Stimulated activated CD4-positive, alpha-beta T cell treated with anti-CD3 and anti-CD28 coated beads, Interleukin-1b, Interleukin-23, amount 100 ng/mL, for 1 hour (primary cell): Measurements from ENCODE around the gene EVC.
"Not testable (repeated sequence)": the region's sequence is repeated elsewhere in the genome, so short reads cannot be mapped to it uniquely, and the experiment has no call there.

Source experiments
- DNase-seq, 2 donors: peaks; one replicate each; pipeline ENCODE4 v3.0.0-alpha.2; 2020; ENCODE audit warnings: low read depth in 2 of 2

Gene EVC

GRCh38 chr4:5785806-5786680 is 75.0 kb downstream of the EVC start:
- DNase-seq: no peak

GRCh38 chr4:5787311-5787710 is 76.3 kb downstream of the EVC start:
- no peak for DNase-seq

- DNase-seq: no peak
Measured at GRCh38 chr4:5788144-5788543, 77.1 kb downstream of the EVC start.

- no peak for DNase-seq
Measured at GRCh38 chr4:5789141-5789540, 78.1 kb downstream of the EVC start.

GRCh38 chr4:5790546-5790857 is 79.5 kb downstream of the EVC start:
- no peak for DNase-seq

GRCh38 chr4:5791654-5792053 is 80.7 kb downstream of the EVC start:
- no peak for DNase-seq

GRCh38 chr4:5793514-5793913 is 82.5 kb downstream of the EVC start:
- DNase-seq: no peak

GRCh38 chr4:5795580-5795979 is 84.6 kb downstream of the EVC start:
- DNase-seq: no peak

GRCh38 chr4:5796976-5797375 is 86.0 kb downstream of the EVC start:
- no peak for DNase-seq

GRCh38 chr4:5797866-5798265 is 86.9 kb downstream of the EVC start:
- DNase-seq: no peak

- no peak for DNase-seq
Measured at GRCh38 chr4:5798462-5798861, 87.5 kb downstream of the EVC start.

- DNase-seq: no peak
Measured at GRCh38 chr4:5798946-5799345, 87.9 kb downstream of the EVC start.

GRCh38 chr4:5799406-5799805 is 88.4 kb downstream of the EVC start:
- no peak for DNase-seq

GRCh38 chr4:5800496-5800895 is 89.5 kb downstream of the EVC start:
- DNase-seq: no peak

GRCh38 chr4:5801696-5802095 is 90.7 kb downstream of the EVC start:
- no peak for DNase-seq

GRCh38 chr4:5802565-5802964 is 91.6 kb downstream of the EVC start:
- DNase-seq: no peak

GRCh38 chr4:5804656-5805055 is 93.7 kb downstream of the EVC start:
- DNase-seq: no peak

- no peak for DNase-seq
Measured at GRCh38 chr4:5805270-5805669, 94.3 kb downstream of the EVC start.

- DNase-seq: no peak
Measured at GRCh38 chr4:5808081-5808741, 97.2 kb downstream of the EVC start.

GRCh38 chr4:5809216-5809776 is 98.3 kb downstream of the EVC start:
- DNase-seq: no peak

- DNase-seq: no peak
Measured at GRCh38 chr4:5810151-5810550, 99.2 kb downstream of the EVC start.

GRCh38 chr4:5810770-5811430 is 99.9 kb downstream of the EVC start:
- DNase-seq: no peak

GRCh38 chr4:5812057-5812456 is 101.1 kb downstream of the EVC start:
- not testable (repeated sequence) for DNase-seq
